Activated CD4-positive, alpha-beta T cell treated with anti-CD3 and anti-CD28 coated beads for 1 hour (primary cell): ENCODE results near the gene SART1.

Experiments
- DNase-seq: peaks from one replicate; pipeline ENCODE4 v3.0.0-alpha.2; 2020

The SART1 gene

GRCh38 chr11:65961267-65962140 is at the start of gene SART1:
SART1 (plus strand) TSS chr11:65961734; CDS start chr11:65961781, 47 bp downstream.
- peak; percentile 92 for DNase-seq

GRCh38 chr11:65912845-65913244 is 48.7 kb upstream of the SART1 start:
- no peak for DNase-seq

GRCh38 chr11:65915101-65915820 is 46.3 kb upstream of the SART1 start:
- DNase-seq, result no peak

DNA sequence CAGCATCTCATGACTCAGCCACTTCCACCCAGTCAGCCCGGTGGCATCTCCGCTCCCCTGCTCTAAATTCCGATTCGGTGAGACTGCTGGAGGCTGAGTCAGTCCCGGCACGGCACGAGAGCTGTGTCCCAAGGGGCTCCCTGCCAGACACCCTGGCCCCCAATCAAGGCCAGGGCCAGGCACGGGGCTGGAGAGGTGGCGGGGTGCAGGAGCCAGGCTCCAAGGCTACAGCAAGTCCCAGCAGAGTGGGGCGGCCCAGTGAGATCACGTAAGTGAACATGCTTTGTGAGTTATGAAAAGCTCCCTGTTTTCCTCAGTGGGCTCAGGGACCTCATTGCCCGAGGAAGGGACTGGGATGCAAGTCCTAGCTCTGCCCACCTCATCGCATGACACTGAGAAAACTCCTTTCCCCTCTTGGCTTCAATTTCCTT is 45.7 kb upstream of the SART1 start:
- no peak for DNase-seq

- DNase-seq, result no peak
These were observed 45.1 kb upstream of the SART1 start for GRCh38 chr11:65916391-65916790.

GRCh38 chr11:65917077-65917433 is 44.5 kb upstream of the SART1 start:
- no peak for DNase-seq

DNA sequence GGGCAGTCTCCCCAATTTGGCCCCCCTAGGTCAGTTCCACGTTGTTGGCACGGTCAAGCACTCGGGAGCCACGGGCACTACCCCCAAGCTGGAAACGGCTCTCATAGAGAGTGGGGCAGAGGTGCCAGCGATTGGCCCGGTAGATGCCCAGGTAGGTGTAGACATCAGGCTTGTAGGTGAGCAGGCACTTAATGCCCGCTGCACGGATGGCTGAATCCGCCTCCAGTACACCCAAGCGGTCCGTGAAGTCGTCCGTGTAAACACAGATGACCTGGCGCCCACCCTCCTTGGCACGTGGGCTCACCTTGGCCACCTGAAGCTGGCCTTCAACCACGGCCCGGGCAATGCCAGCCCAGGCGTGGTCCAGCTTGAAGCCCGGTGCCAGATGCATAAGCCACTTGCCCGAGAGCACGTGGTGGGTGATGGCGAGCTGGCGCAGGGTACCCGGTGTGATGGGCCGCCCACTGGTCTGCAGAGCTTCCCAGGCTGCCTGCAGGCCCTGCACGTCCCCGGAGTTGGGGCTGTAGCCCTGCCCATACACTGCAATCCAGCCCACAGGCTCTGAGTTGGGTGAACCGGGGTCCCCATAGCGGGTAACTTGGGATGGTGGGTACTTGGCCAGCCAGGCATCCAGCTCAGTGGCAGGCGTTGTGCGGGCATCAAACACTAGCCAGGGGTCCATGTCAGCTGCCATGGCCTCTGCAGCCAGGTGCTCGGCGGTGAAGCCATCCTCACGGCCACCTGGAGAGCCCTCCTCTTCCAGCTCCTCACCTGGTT is 43.9 kb upstream of the SART1 start:
- no peak for DNase-seq

- DNase-seq, result no peak
These were observed 43.1 kb upstream of the SART1 start, which contains the start of gene C11orf68 for GRCh38 chr11:65918211-65919140. C11orf68 (minus strand) TSS chr11:65919062; CDS start chr11:65919031, 31 bp downstream.

GRCh38 chr11:65919141-65919572 is 42.4 kb upstream of the SART1 start, which contains the start of gene DRAP1:
DRAP1 (plus strand) TSS chr11:65919426; CDS start chr11:65919502, 76 bp downstream.
- peak; percentile 99 for DNase-seq

DNA sequence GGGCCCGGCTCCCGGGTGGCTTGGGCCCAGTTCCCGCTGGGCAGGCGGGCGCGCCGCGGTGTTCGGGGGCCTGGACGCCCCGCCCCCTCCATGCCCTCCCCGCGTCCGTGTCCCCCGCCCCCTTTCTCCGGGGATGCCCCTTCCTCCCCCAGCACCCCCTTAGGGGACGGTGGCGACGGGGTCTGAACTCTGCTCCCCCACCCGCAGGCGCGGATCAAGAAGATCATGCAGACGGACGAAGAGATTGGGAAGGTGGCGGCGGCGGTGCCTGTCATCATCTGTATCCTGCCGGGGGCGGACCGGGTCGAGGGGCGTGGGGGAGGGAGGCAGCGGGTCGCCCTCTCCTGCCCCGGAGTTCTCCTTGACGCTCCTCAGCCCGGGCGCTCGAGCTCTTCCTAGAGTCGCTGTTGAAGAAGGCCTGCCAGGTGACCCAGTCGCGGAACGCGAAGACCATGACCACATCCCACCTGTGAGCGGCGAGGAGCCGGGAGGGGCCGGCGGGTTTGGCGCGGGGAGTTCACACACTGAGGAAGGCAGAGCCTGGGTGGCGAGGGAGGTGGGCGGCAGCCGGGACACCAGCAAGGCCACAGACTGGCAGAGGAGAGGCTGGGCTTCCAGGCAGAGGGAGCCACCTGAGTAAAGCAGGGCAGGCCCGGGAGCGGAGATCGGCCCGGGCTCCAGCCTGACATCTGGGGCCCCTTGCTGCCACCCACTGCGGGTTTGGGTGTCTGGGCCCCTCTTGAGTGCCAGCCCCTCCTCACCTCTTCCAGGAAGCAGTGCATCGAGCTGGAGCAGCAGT is 41.8 kb upstream of the SART1 start:
- DNase-seq, result peak; percentile 32

DNA sequence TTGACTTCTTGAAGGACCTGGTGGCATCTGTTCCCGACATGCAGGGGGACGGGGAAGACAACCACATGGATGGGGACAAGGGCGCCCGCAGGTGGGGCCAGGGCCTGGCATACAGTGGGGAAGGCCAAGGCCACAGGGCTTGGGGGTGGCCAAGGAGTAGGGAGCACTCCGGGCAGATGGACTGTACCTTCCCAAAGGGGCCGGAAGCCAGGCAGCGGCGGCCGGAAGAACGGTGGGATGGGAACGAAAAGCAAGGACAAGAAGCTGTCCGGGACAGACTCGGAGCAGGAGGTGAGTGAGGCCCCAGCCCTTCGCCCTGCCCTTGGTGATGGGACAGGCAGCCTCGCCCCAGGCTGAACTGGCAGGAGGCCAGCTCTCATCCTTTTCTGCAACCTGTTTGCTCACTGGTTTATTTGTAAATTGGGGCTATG is 41.1 kb upstream of the SART1 start:
- no peak for DNase-seq

DNA sequence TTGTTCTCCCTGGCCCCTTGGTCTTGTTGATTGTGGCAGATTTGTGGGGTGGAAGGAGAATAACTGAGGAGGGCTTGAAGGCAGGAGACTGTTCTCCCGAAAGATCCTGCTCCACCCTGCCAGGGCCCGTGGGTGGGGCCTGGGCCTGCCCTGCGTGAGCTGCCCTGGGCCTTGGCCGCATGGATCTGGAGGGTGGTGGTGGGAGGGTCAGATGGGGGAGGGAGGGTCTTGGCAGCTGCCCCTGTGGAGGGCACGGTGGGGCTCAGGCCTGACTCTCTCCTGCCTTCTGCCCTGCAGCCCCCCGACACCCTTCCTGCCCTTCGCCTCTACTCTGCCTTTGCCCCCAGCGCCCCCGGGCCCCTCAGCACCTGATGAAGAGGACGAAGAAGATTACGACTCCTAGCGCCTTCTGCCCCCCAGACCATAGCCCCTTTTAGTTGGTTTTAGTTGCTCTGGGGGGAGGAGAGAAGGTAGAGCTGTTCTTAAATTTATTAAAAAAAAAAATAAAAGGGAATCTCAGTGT is 40.4 kb upstream of the SART1 start:
- no peak for DNase-seq

- no peak for DNase-seq
These were observed 39.7 kb upstream of the SART1 start for GRCh38 chr11:65921876-65922275.

- no peak for DNase-seq
These were observed 39.0 kb upstream of the SART1 start for GRCh38 chr11:65922565-65922964.

DNA sequence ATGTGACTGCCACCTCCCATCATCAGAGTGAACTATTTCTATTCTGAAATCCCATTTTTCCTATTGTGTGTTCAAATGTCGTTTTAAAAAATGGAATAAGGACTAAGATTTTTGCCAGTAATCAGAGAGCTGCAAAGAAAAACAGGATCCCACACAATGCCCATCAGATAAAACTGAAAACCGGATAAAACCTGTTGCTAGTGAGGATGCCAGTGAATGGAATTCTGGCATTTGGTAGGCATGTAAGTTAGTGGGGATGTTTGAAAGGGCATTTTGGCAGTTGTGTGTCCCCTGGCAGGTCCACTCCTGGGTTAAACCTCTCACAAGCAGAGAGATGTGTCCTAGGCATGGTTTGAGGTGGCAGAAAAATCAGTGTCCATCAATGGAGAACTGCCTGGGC is 36.1 kb upstream of the SART1 start:
- DNase-seq, result no peak

DNA sequence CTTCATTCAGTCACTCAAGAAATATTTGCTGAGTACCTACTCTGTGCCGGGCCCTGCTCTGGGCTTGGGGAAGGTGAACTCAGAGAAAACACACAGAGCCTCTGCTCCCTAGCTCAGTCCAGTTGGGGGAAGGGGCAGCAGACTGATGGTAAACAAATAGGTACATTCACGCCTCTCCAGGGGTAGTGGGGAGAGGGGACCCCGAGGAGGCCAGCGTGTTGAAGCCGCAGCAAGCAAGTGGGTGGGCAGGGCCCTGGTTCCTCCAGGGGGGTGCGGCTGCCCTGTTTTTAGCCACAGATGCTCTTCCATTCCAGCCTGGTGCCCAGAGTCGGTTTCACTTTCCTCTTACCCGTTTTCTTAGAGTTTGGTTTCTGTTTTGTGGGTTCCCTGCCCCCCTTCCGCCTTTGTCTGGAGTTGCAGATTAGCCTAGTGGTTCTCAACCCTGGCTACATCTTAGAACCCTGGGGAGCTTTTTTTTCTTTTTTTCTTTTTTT is 33.6 kb upstream of the SART1 start:
- peak; percentile 69 for DNase-seq

GRCh38 chr11:65928667-65929066 is 32.9 kb upstream of the SART1 start:
- no peak for DNase-seq

- no peak for DNase-seq
These were observed 29.6 kb upstream of the SART1 start for GRCh38 chr11:65931773-65932557.

- DNase-seq, result no peak
These were observed 29.0 kb upstream of the SART1 start for GRCh38 chr11:65932558-65932919.

- no peak for DNase-seq
These were observed 27.5 kb upstream of the SART1 start for GRCh38 chr11:65934014-65934413.
